Suprapubic skin (tissue), 4 donors: ENCODE results near the gene SLC25A10. TPM values are rescaled to one million over a fixed set of nuclear protein-coding genes. Genes with fewer than 3 reads are reported as not detected.
"Not testable (repeated sequence)": the region's sequence is repeated elsewhere in the genome, so short reads cannot be mapped to it uniquely, and the experiment has no call there.

Experiments
- DNase-seq, 2 donors: peaks; one replicate each; pipeline ENCODE4 v3.0.0-alpha.2; 2019; ENCODE audit warnings: low spot score in 2 of 2
- H3K27ac ChIP-seq: fragments of 200-600 bp; sonication (generic); one replicate; pipeline ENCODE4 v1.5.1; 2019
- H3K27me3 ChIP-seq: fragments of 200-600 bp; sonication (generic); one replicate; pipeline ENCODE4 v1.5.1; 2019
- H3K36me3 ChIP-seq: fragments of 200-600 bp; sonication (generic); one replicate; pipeline ENCODE4 v1.5.1; 2019
- H3K4me1 ChIP-seq: fragments of 200-600 bp; sonication (generic); one replicate; pipeline ENCODE4 v1.5.1; 2019
- H3K4me3 ChIP-seq: fragments of 200-600 bp; sonication (generic); one replicate; pipeline ENCODE4 v1.5.1; 2019; ENCODE audit warnings: mild to moderate bottlenecking
- H3K9me3 ChIP-seq: fragments of 200-600 bp; sonication (generic); one replicate; pipeline ENCODE4 v1.5.1; 2019
- CTCF ChIP-seq, 2 donors: fragments of 200-600 bp in 1 of 2; fragments of 450-650 bp in 1 of 2; sonication (generic) in 1 of 2; IDR thresholded peaks; one replicate each; pipeline ENCODE4 v1.5.1; 2016 to 2019; ENCODE audit warnings: antibody characterized with exemption in 2 of 2, mild to moderate bottlenecking in 1 of 2, moderate library complexity in 1 of 2
- EP300 ChIP-seq: sonication (generic); formaldehyde crosslinking; IDR thresholded peaks from one replicate; pipeline ENCODE4 v1.6.1; 2017; ENCODE audit warnings: antibody characterized with exemption
- POLR2A ChIP-seq, 2 donors: fragments of 450-650 bp; IDR thresholded peaks; one replicate each; pipeline ENCODE4 v1.6.1; 2017; ENCODE audit warnings: antibody characterized with exemption in 2 of 2, mild to moderate bottlenecking in 2 of 2, moderate library complexity in 2 of 2
- POLR2AphosphoS5 ChIP-seq, 3 donors: sonication (generic); formaldehyde crosslinking; IDR thresholded peaks; one replicate each; pipeline ENCODE4 v1.6.1; 2017; ENCODE audit warnings: antibody characterized with exemption in 3 of 3
- WGBS: methylation state at CpG from one replicate; pipeline ENCODE4 v1.1.5; 2018; 5-methylcytosine and 5-hydroxymethylcytosine counted together
- total RNA-seq, 4 donors: library from RNA; depleted of rRNA; stranded (reverse); fragments of >200 nt; gene quantifications; one replicate each; pipeline ENCODE4 v1.1.0, GENCODE V29; 2016

Gene SLC25A10
- total RNA-seq, 4 donors from 2014 or later = 14.1 to 32.0 (median 16.9) TPM

- Histone ChIP-seq H3K36me3 (peaks cover 40% of the 10 kb centered on the region), H3K4me3 (peak overlapping the region; percentile 99), H3K27me3 (no peaks in the 10 kb centered on the region), H3K4me1 (peaks cover 48% of the 10 kb centered on the region), H3K27ac (peak overlapping the region; percentile 94), H3K9me3 (no peaks in the 10 kb centered on the region)
- WGBS = 54% methylated on average over 18 of the region's 18 CpGs
- TF ChIP-seq EP300 (no peak), CTCF (IDR thresholded peaks at IDR 0.05) (peak in 1 of 2 donors; percentile 32), POLR2AphosphoS5 (IDR thresholded peaks at IDR 0.05) (no peak)
- no peak for DNase-seq
These were observed 44.3 kb upstream of the SLC25A10 start for GRCh38 chr17:81667754-81668153.

GRCh38 chr17:81672504-81672903, 39.6 kb upstream of the SLC25A10 start:
- H3K9me3 ChIP-seq = no peaks in the 10 kb centered on the region
- no peak for TF ChIP-seq POLR2AphosphoS5 (IDR thresholded peaks at IDR 0.05)
- no peak for TF ChIP-seq POLR2A (IDR thresholded peaks at IDR 0.05)
- TF ChIP-seq CTCF (IDR thresholded peaks at IDR 0.05) = no peak
- TF ChIP-seq EP300 = no peak
- H3K27ac ChIP-seq = no peak overlapping the region
- no peaks in the 10 kb centered on the region for H3K27me3 ChIP-seq
- peaks cover 27% of the 10 kb centered on the region for H3K4me1 ChIP-seq
- no peak overlapping the region for H3K4me3 ChIP-seq
- H3K36me3 ChIP-seq = peaks cover 60% of the 10 kb centered on the region
- no peak for DNase-seq
- WGBS = 83% methylated on average over 1 of the region's 18 CpGs

- no peak for DNase-seq
These were observed 39.1 kb upstream of the SLC25A10 start for GRCh38 chr17:81672954-81673353.

GRCh38 chr17:81673561-81674258, 38.4 kb upstream of the SLC25A10 start:
- 68% methylated on average over 17 of the region's 18 CpGs for WGBS
- Histone ChIP-seq H3K27me3 (no peaks in the 10 kb centered on the region), H3K27ac (no peak overlapping the region), H3K9me3 (no peaks in the 10 kb centered on the region), H3K4me1 (peaks cover 15% of the 10 kb centered on the region), H3K4me3 (no peak overlapping the region), H3K36me3 (peaks cover 60% of the 10 kb centered on the region)
- no peak for DNase-seq
- no peak for TF ChIP-seq EP300
- no peak for TF ChIP-seq POLR2A (IDR thresholded peaks at IDR 0.05)
- TF ChIP-seq POLR2AphosphoS5 (IDR thresholded peaks at IDR 0.05) = no peak
- TF ChIP-seq CTCF (IDR thresholded peaks at IDR 0.05) = no peak

More at GRCh38 chr17:81672954-81673353, 39.1 kb upstream of the SLC25A10 start:
- H3K4me3 ChIP-seq = no peak overlapping the region
- no peaks in the 10 kb centered on the region for H3K9me3 ChIP-seq
- WGBS = 90% methylated on average over 16 of the region's 16 CpGs
- H3K4me1 ChIP-seq = peaks cover 22% of the 10 kb centered on the region
- TF ChIP-seq EP300 (no peak), CTCF (IDR thresholded peaks at IDR 0.05) (no peak), POLR2AphosphoS5 (IDR thresholded peaks at IDR 0.05) (no peak), POLR2A (IDR thresholded peaks at IDR 0.05) (no peak)
- H3K27ac ChIP-seq = no peak overlapping the region
- peaks cover 60% of the 10 kb centered on the region for H3K36me3 ChIP-seq
- no peaks in the 10 kb centered on the region for H3K27me3 ChIP-seq

GRCh38 chr17:81675515-81676221, 36.4 kb upstream of the SLC25A10 start:
- H3K27ac ChIP-seq, DNase-seq, H3K4me3 ChIP-seq, H3K9me3 ChIP-seq, H3K27me3 ChIP-seq, H3K4me1 ChIP-seq: not testable (repeated sequence)
- WGBS = 43% methylated on average over 18 of the region's 18 CpGs
- peaks cover 45% of the 10 kb centered on the region for H3K36me3 ChIP-seq
- TF ChIP-seq CTCF (IDR thresholded peaks at IDR 0.05) = peak; percentile 54 to 79
